H9 (cell line): ENCODE data around the gene CTLA4. TPM values are rescaled to one million over a fixed set of nuclear protein-coding genes. Genes with fewer than 3 reads are reported as not detected.

Experiments
- DNase-seq: peaks from one replicate; pipeline ENCODE4 v3.0.0-alpha.2; 2017
- H2AFZ ChIP-seq: one replicate; pipeline ENCODE4 v1.6.1; 2013; ENCODE audit warnings: mild to moderate bottlenecking, low read length, control low read depth, moderate library complexity
- H2AK5ac ChIP-seq: 2 replicates; pipeline ENCODE4 v1.6.1; 2013; ENCODE audit warnings: low read length, control low read depth, mixed read lengths; ENCODE audit not compliant: insufficient read length
- H2BK120ac ChIP-seq: one replicate; pipeline ENCODE4 v1.6.1; 2013; ENCODE audit warnings: low read depth, mild to moderate bottlenecking, low read length, control low read depth, inconsistent platforms; ENCODE audit not compliant: poor library complexity, severe bottlenecking
- H2BK12ac ChIP-seq: 2 replicates; pipeline ENCODE4 v1.6.1; 2013; ENCODE audit warnings: low read length, control low read depth, mixed read lengths, low read depth; ENCODE audit not compliant: insufficient read length
- H2BK15ac ChIP-seq: 2 replicates; pipeline ENCODE4 v1.6.1; 2013; ENCODE audit warnings: low read depth, low read length, control low read depth
- H2BK20ac ChIP-seq: one replicate; pipeline ENCODE4 v1.6.1; 2013; ENCODE audit warnings: low read depth, mild to moderate bottlenecking, low read length, control low read depth, inconsistent platforms; ENCODE audit not compliant: poor library complexity, severe bottlenecking
- H2BK5ac ChIP-seq: 2 replicates; pipeline ENCODE4 v1.6.1; 2013; ENCODE audit warnings: low read length, control low read depth, mixed read lengths; ENCODE audit not compliant: insufficient read length
- H3K14ac ChIP-seq: 2 replicates; pipeline ENCODE4 v1.6.1; 2013; ENCODE audit warnings: low read length, control low read depth; ENCODE audit not compliant: insufficient read depth
- H3K18ac ChIP-seq: 2 replicates; pipeline ENCODE4 v1.6.1; 2013; ENCODE audit warnings: low read depth, mild to moderate bottlenecking, mixed read lengths, low read length, control low read depth; ENCODE audit not compliant: insufficient read length
- H3K23ac ChIP-seq: 2 replicates; pipeline ENCODE4 v1.6.1; 2013; ENCODE audit warnings: low read length, control low read depth, mixed read lengths, low read depth; ENCODE audit not compliant: insufficient read length
- H3K23me2 ChIP-seq: 2 replicates; pipeline ENCODE4 v1.6.1; 2013; ENCODE audit warnings: low read depth, mild to moderate bottlenecking, mixed read lengths, low read length, control low read depth; ENCODE audit not compliant: insufficient read length, poor library complexity, severe bottlenecking
- H3K27ac ChIP-seq: 2 replicates; pipeline ENCODE4 v1.5.1; 2013; ENCODE audit warnings: low read length, control low read depth, mixed read lengths, low read depth; ENCODE audit not compliant: insufficient read length
- H3K27me3 ChIP-seq: 2 replicates; pipeline ENCODE4 v1.6.1; 2013; ENCODE audit warnings: low read length, control low read depth, inconsistent platforms; ENCODE audit not compliant: insufficient read depth
- H3K4ac ChIP-seq: 2 replicates; pipeline ENCODE4 v1.6.1; 2013; ENCODE audit warnings: low read depth, mild to moderate bottlenecking, control low read depth, inconsistent platforms, low read length, moderate library complexity
- H3K4me1 ChIP-seq: 2 replicates; pipeline ENCODE4 v1.6.1; 2013; ENCODE audit warnings: low read length, control low read depth, inconsistent platforms; ENCODE audit not compliant: insufficient read depth
- H3K4me2 ChIP-seq: 2 replicates; pipeline ENCODE4 v1.6.1; 2013; ENCODE audit warnings: low read length, control low read depth, mixed read lengths; ENCODE audit not compliant: insufficient read length, insufficient read depth
- H3K56ac ChIP-seq: 2 replicates; pipeline ENCODE4 v1.6.1; 2013; ENCODE audit warnings: low read depth, mild to moderate bottlenecking, mixed read lengths, low read length, control low read depth; ENCODE audit not compliant: insufficient read length
- H3K79me1 ChIP-seq: 2 replicates; pipeline ENCODE4 v1.6.1; 2013; ENCODE audit warnings: low read depth, mild to moderate bottlenecking, moderate library complexity, low read length, control low read depth, inconsistent platforms; ENCODE audit not compliant: insufficient read depth, poor library complexity, severe bottlenecking
- H3K79me2 ChIP-seq: 2 replicates; pipeline ENCODE4 v1.6.1; 2013; ENCODE audit warnings: low read length, control low read depth, inconsistent platforms; ENCODE audit not compliant: insufficient read depth
- H3K9ac ChIP-seq: 2 replicates; pipeline ENCODE4 v1.6.1; 2013; ENCODE audit warnings: low read length, control low read depth, mixed read lengths; ENCODE audit not compliant: insufficient read length; ENCODE audit errors: extremely low read depth
- H3K9me3 ChIP-seq: one replicate; pipeline ENCODE4 v1.6.1; 2013; ENCODE audit warnings: low read depth, low read length, inconsistent platforms; ENCODE audit not compliant: control insufficient read depth
- H3T11ph ChIP-seq: one replicate; pipeline ENCODE4 v1.6.1; 2013; ENCODE audit warnings: mild to moderate bottlenecking, low read length, control low read depth, inconsistent platforms
- H4K20me1 ChIP-seq: one replicate; pipeline ENCODE4 v1.6.1; 2013; ENCODE audit not compliant: control insufficient read depth, insufficient read length, insufficient read depth
- H4K5ac ChIP-seq: 2 replicates; pipeline ENCODE4 v1.6.1; 2013; ENCODE audit warnings: low read depth, mild to moderate bottlenecking, mixed read lengths, low read length, control low read depth; ENCODE audit not compliant: insufficient read length
- H4K8ac ChIP-seq: replicated peaks from 2 replicates; pipeline ENCODE4 v1.6.1; 2013; ENCODE audit warnings: low read length, control low read depth, mixed read lengths, low read depth; ENCODE audit not compliant: insufficient read length
- H4K91ac ChIP-seq: 2 replicates; pipeline ENCODE4 v1.6.1; 2013; ENCODE audit warnings: low read depth, mild to moderate bottlenecking, moderate library complexity, mixed read lengths, low read length, control low read depth; ENCODE audit not compliant: insufficient read length
- H3K27ac Mint-ChIP-seq, 3 experiments: 2 replicates in 2 of 3; 3 replicates in 1 of 3; pipeline ENCODE4 v1.8.0; 2020 to 2021; ENCODE audit warnings: mixed read lengths in 3 of 3, mild to moderate bottlenecking in 1 of 3, moderate library complexity in 1 of 3
- H3K27me3 Mint-ChIP-seq: 2 replicates; pipeline ENCODE4 v1.8.0; 2021; ENCODE audit warnings: low read depth, mild to moderate bottlenecking, moderate library complexity, mixed read lengths
- H3K36me3 Mint-ChIP-seq, 3 experiments: 2 replicates in 2 of 3; 3 replicates in 1 of 3; pipeline ENCODE4 v1.8.0; 2020 to 2021; ENCODE audit warnings: low read depth in 3 of 3, mixed read lengths in 3 of 3; ENCODE audit not compliant: insufficient read depth in 1 of 3
- H3K4me1 Mint-ChIP-seq, 2 experiments: 2 replicates each; pipeline ENCODE4 v1.8.0; 2020; ENCODE audit warnings: mixed read lengths in 2 of 2
- H3K4me3 Mint-ChIP-seq, 2 experiments: 2 replicates in 1 of 2; 3 replicates in 1 of 2; pipeline ENCODE4 v1.8.0; 2020 to 2021; ENCODE audit warnings: mild to moderate bottlenecking in 2 of 2, mixed read lengths in 2 of 2, moderate library complexity in 1 of 2
- H3K9me3 Mint-ChIP-seq, 2 experiments: 2 replicates in 1 of 2; 3 replicates in 1 of 2; pipeline ENCODE4 v1.8.0; 2020; ENCODE audit warnings: mild to moderate bottlenecking in 2 of 2, mixed read lengths in 2 of 2, moderate library complexity in 1 of 2
- CTCF ChIP-seq: fragments of 200-600 bp; sonication (generic); conservative IDR thresholded peaks from 3 replicates; pipeline ENCODE4 v1.8.0; 2021; ENCODE audit warnings: antibody characterized with exemption, mild to moderate bottlenecking
- WGBS: extraction: QIAGEN DNeasy Blood & Tissue Kit; methylation state at CpG from one replicate; pipeline ENCODE4 v1.1.7; 2013; ENCODE audit warnings: missing lambda C conversion rate, low lambda C conversion rate, mixed read lengths; ENCODE audit not compliant: insufficient read length; ENCODE audit errors: extremely low coverage; 5-methylcytosine and 5-hydroxymethylcytosine counted together
- total RNA-seq: library from RNA; stranded (reverse); gene quantifications from 2 replicates; pipeline ENCODE4 v1.2.1, GENCODE V29; 2021

The CTLA4 gene
- total RNA-seq, 1 experiment from 2014 or later: not detected

- WGBS: no CpG with 5 or more reads among the region's 6 CpGs
- Histone ChIP-seq H4K8ac (no peak overlapping the region), H4K5ac (no peak overlapping the region), H2BK15ac (no peak overlapping the region), H4K20me1 (no peaks in the 10 kb centered on the region), H3K4me1 (no peaks in the 10 kb centered on the region; the same call in 1 of the 2 replicates), H3T11ph (no peak overlapping the region), H2BK5ac (no peak overlapping the region), H3K79me1 (no peaks in the 10 kb centered on the region), H3K14ac (no peak overlapping the region), H2AK5ac (no peak overlapping the region), H3K27me3 (no peaks in the 10 kb centered on the region), H2BK120ac (no peak overlapping the region), H3K4me2 (no peak overlapping the region), H3K56ac (no peak overlapping the region), H3K23me2 (no peaks in the 10 kb centered on the region), H3K23ac (no peak overlapping the region), H2AFZ (no peak overlapping the region), H3K79me2 (no peaks in the 10 kb centered on the region), H3K9ac (no peak overlapping the region), H3K18ac (no peak overlapping the region), H3K27ac (no peak overlapping the region), H3K4ac (no peak overlapping the region), H3K9me3 (no peaks in the 10 kb centered on the region), H2BK20ac (no peak overlapping the region), H4K91ac (no peak overlapping the region), H2BK12ac (no peak overlapping the region)
- H3K9me3 Mint-ChIP-seq: no peaks in the 10 kb centered on the region
- H3K36me3 Mint-ChIP-seq: no peaks in the 10 kb centered on the region; a peak in 1 of 7 replicates
- H3K27ac Mint-ChIP-seq: no peak overlapping the region
- H3K4me3 Mint-ChIP-seq: no peak overlapping the region; a peak in 1 of 5 replicates
- no peak for DNase-seq
- TF ChIP-seq CTCF: no peak
- peaks cover 2 to 8% of the 10 kb centered on the region in 2 experiments; a peak in 3 of 4 replicates for H3K4me1 Mint-ChIP-seq
- no peaks in the 10 kb centered on the region; the same call in 1 of the 2 replicates for H3K27me3 Mint-ChIP-seq
Observed at GRCh38 chr2:203835420-203835819, 32.2 kb upstream of the CTLA4 start.
